Measurements from ENCODE around the gene CKAP4. TPM values are rescaled to one million over a fixed set of nuclear protein-coding genes. Genes with fewer than 3 reads are reported as not detected.

Gene CKAP4
- total and polyA plus RNA-seq, 9 of the 15 experiments (the other 6 are each of a cell fraction or from before 2014, with no cell fraction given): 0.08 to 0.20 TPM; not detected in 7

- TF ChIP-seq, protein P1, sequence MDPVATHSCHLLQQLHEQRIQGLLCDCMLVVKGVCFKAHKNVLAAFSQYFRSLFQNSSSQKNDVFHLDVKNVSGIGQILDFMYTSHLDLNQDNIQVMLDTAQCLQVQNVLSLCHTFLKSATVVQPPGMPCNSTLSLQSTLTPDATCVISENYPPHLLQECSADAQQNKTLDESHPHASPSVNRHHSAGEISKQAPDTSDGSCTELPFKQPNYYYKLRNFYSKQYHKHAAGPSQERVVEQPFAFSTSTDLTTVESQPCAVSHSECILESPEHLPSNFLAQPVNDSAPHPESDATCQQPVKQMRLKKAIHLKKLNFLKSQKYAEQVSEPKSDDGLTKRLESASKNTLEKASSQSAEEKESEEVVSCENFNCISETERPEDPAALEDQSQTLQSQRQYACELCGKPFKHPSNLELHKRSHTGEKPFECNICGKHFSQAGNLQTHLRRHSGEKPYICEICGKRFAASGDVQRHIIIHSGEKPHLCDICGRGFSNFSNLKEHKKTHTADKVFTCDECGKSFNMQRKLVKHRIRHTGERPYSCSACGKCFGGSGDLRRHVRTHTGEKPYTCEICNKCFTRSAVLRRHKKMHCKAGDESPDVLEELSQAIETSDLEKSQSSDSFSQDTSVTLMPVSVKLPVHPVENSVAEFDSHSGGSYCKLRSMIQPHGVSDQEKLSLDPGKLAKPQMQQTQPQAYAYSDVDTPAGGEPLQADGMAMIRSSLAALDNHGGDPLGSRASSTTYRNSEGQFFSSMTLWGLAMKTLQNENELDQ (CRISPR knock-in tag; IDR thresholded peaks at IDR 0.05; ENCODE audit: borderline replicate concordance): no peak
- TF ChIP-seq HLTF (IDR thresholded peaks at IDR 0.05): no peak
These were observed 35.8 kb downstream of the CKAP4 start (continued) for GRCh38 chr12:106211973-106212372.

DNA sequence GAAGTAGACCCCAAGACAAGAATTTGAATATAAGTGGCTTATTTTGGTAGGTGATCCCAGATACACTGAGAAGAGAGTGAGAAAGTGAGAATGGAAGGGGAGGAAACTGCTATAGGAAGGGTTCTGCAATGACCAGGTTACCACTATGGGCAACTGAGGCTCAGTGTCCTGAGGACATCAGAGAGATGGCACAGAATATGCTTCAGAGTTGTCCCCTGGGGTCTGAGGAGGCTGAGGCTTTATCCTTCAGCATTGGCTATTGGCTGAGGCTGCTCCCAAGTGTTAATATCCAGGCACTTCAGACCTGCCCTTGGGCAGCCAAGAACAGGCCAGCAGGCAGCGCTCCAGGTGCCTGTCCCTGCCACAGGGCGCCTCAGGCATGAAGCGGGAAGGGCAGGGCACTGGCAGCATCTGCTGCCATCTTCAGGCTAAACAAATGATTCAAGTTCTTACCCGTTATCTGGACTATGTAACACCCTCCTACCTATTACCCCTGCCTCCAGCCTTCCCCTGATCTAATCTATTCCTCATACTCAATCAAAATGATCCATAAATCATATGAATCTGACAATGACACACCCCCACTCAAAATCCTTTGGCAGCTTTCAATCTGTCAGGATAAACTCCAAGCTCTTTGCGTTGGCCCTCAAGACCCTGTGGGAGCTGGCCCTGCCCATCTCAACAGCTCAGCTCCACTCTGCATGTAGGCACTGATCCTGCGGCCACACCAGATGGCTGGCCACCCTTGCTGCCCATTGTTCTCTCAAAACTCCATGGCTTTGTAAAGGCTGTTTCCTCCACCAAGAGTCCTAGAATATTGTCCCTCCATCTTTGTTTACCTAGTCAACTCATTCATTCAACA is 42.4 kb downstream of the CKAP4 start:
- in situ Hi-C loops (cut with MboI) (no loop called here), intact Hi-C loops (cut with micrococcal nuclease) (no loop called here)
- Histone ChIP-seq H3K27me3 (ENCODE audit: control insufficient read depth in 2 of 2, insufficient read depth in 2 of 2, low read length in 2 of 2) (no peaks in the 10 kb centered on the region), H3K4me3 (no peak overlapping the region), H3K9me3 (replicated peaks; ENCODE audit: control insufficient read depth, insufficient read depth, low read depth, low read length) (no peaks in the 10 kb centered on the region), H3K79me2 (ENCODE audit: control insufficient read depth, insufficient read depth, low read length) (no peaks in the 10 kb centered on the region), H3K4me1 (replicated peaks in 1 of 2; ENCODE audit: control insufficient read depth in 2 of 2, insufficient read depth in 2 of 2, low read length in 2 of 2) (no peaks in the 10 kb centered on the region), H3K4me2 (ENCODE audit: insufficient read depth, low read length) (no peak overlapping the region), H3K27ac (ENCODE audit: extremely low read depth, low read depth, low read length) (no peak overlapping the region), H3K9me1 (ENCODE audit: control insufficient read depth, insufficient read depth, low read length) (no peaks in the 10 kb centered on the region), H3K9ac (ENCODE audit: insufficient read depth in 1 of 2, low read depth in 2 of 2, low read length in 2 of 2) (no peak overlapping the region), H2AFZ (ENCODE audit: low read depth, low read length) (no peak overlapping the region), H3K36me3 (ENCODE audit: control insufficient read depth, insufficient read depth, low read length) (no peaks in the 10 kb centered on the region), H4K20me1 (replicated peaks; ENCODE audit: control insufficient read depth, insufficient read depth, low read length) (no peaks in the 10 kb centered on the region)
- no TSS peak for BruUV-seq (replicated peaks)
- FAIRE-seq: no peak
- no peak for ATAC-seq
- no peak for DNase-seq (ENCODE audit: extremely low read depth in 1 of 4, low spot score in 3 of 4)
- 0% methylated on average over 6 of the region's 6 CpGs for WGBS (ENCODE audit: insufficient coverage, low coverage, missing lambda C conversion rate)
- CTCF ChIA-PET (ENCODE audit: low intra/inter-chr PET ratio): no interaction called here
- POLR2A ChIA-PET: no interaction called here
- TF ChIP-seq SAP30 (IDR thresholded peaks at IDR 0.05; ENCODE audit: borderline replicate concordance, insufficient read depth, low read depth, low read length, poor library complexity, severe bottlenecking) (no peak), ATF1 (CRISPR knock-in tag; IDR thresholded peaks at IDR 0.05) (no peak), ATF1 (tag; IDR thresholded peaks at IDR 0.05) (no peak), SMARCB1 (IDR thresholded peaks at IDR 0.05; ENCODE audit: insufficient read length, low read depth) (no peak), GATAD2B (IDR thresholded peaks at IDR 0.05; ENCODE audit: borderline replicate concordance) (no peak), AFF4 (CRISPR knock-in tag; IDR thresholded peaks at IDR 0.05) (no peak)
- TF ChIP-seq, protein P2, sequence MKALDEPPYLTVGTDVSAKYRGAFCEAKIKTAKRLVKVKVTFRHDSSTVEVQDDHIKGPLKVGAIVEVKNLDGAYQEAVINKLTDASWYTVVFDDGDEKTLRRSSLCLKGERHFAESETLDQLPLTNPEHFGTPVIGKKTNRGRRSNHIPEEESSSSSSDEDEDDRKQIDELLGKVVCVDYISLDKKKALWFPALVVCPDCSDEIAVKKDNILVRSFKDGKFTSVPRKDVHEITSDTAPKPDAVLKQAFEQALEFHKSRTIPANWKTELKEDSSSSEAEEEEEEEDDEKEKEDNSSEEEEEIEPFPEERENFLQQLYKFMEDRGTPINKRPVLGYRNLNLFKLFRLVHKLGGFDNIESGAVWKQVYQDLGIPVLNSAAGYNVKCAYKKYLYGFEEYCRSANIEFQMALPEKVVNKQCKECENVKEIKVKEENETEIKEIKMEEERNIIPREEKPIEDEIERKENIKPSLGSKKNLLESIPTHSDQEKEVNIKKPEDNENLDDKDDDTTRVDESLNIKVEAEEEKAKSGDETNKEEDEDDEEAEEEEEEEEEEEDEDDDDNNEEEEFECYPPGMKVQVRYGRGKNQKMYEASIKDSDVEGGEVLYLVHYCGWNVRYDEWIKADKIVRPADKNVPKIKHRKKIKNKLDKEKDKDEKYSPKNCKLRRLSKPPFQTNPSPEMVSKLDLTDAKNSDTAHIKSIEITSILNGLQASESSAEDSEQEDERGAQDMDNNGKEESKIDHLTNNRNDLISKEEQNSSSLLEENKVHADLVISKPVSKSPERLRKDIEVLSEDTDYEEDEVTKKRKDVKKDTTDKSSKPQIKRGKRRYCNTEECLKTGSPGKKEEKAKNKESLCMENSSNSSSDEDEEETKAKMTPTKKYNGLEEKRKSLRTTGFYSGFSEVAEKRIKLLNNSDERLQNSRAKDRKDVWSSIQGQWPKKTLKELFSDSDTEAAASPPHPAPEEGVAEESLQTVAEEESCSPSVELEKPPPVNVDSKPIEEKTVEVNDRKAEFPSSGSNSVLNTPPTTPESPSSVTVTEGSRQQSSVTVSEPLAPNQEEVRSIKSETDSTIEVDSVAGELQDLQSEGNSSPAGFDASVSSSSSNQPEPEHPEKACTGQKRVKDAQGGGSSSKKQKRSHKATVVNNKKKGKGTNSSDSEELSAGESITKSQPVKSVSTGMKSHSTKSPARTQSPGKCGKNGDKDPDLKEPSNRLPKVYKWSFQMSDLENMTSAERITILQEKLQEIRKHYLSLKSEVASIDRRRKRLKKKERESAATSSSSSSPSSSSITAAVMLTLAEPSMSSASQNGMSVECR (CRISPR knock-in tag; IDR thresholded peaks at IDR 0.05): no peak

Measured in K562 (cell line).